ENCODE measurements around the gene KRT24. TPM values are rescaled to one million over a fixed set of nuclear protein-coding genes. Genes with fewer than 3 reads are reported as not detected.

KRT24 gene
- total RNA-seq, 4 donors from 2014 or later: 0.64 to 13.5 (median 4.9) TPM; not detected in 1

- in situ Hi-C loops (cut with MboI; ENCODE audit: low pct_ligation_motif_present in 1 of 4, low pct_unique_long_range_greater_than_20kb in 1 of 4, low sequenced_read_pairs in 3 of 4) (no loop called here), intact Hi-C loops (cut with DNase I; ENCODE audit: low total_unique reads) (no loop called here)
- Histone ChIP-seq H3K27me3 (peaks cover 30% of the 10 kb centered on the region), H3K9me3 (no peaks in the 10 kb centered on the region), H3K4me3 (no peak overlapping the region), H3K36me3 (no peaks in the 10 kb centered on the region), H3K27ac (no peak overlapping the region), H3K4me1 (peaks cover 0 to 14% (median 0%) of the 10 kb centered on the region in 4 donors)
- WGBS, 2 donors (ENCODE audit: low coverage in 1 of 2): 56 to 74% methylated on average over 6 of the region's 6 CpGs
- TF ChIP-seq CTCF (IDR thresholded peaks at IDR 0.05): no peak
- no peak for TF ChIP-seq POLR2AphosphoS5 (IDR thresholded peaks at IDR 0.05)
- no peak for TF ChIP-seq POLR2A (IDR thresholded peaks at IDR 0.05)
- no peak for TF ChIP-seq EP300 (IDR thresholded peaks at IDR 0.05; ENCODE audit: low read depth)
- DNase-seq: no peak
These were observed 7.6 kb downstream of the KRT24 start for GRCh38 chr17:40695874-40696472.

DNA sequence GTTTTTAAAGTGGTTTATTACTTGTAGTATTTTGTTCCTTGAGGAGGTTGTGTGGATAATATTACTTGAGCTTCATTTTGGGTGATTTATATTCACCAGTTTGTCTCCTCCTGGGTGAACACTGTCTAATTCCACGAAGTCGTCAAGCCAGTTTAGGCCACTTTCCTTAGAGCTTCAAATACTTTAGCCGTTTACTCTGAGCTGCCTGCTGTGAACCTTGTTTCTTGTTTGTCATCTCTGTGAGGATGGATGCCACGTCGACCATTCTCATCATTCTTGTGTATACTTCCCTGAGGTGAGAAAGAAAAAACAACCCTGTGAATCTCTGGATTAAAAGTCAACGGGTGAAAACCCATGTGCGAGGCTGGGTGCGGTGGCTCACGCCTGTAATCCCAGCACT is 9.0 kb downstream of the KRT24 start:
- 69 to 76% methylated on average over 9 of the region's 9 CpGs for WGBS, 2 donors (ENCODE audit: low coverage in 1 of 2)
- no peak overlapping the region for H3K27ac ChIP-seq
- TF ChIP-seq POLR2A (IDR thresholded peaks at IDR 0.05) (no peak), EP300 (IDR thresholded peaks at IDR 0.05; ENCODE audit: low read depth) (no peak), POLR2AphosphoS5 (IDR thresholded peaks at IDR 0.05) (no peak), CTCF (IDR thresholded peaks at IDR 0.05) (no peak)
- in situ Hi-C loops (cut with MboI; ENCODE audit: low pct_ligation_motif_present in 1 of 4, low pct_unique_long_range_greater_than_20kb in 1 of 4, low sequenced_read_pairs in 3 of 4): no loop called here
- H3K36me3 ChIP-seq: no peaks in the 10 kb centered on the region
- no peak overlapping the region for H3K4me3 ChIP-seq
- no peak for DNase-seq
- H3K9me3 ChIP-seq: no peaks in the 10 kb centered on the region
- intact Hi-C loops (cut with DNase I; ENCODE audit: low total_unique reads): no loop called here
- peaks cover 0 to 14% (median 0%) of the 10 kb centered on the region in 4 donors for H3K4me1 ChIP-seq
- H3K27me3 ChIP-seq: peaks cover 32% of the 10 kb centered on the region

GRCh38 chr17:40687106-40687505 is 16.4 kb downstream of the KRT24 start:
- H3K27me3 ChIP-seq: peaks cover 9% of the 10 kb centered on the region
- in situ Hi-C loops (cut with MboI; ENCODE audit: low pct_ligation_motif_present in 1 of 4, low pct_unique_long_range_greater_than_20kb in 1 of 4, low sequenced_read_pairs in 3 of 4) (no loop called here), intact Hi-C loops (cut with DNase I; ENCODE audit: low total_unique reads) (no loop called here)
- no peak overlapping the region for H3K27ac ChIP-seq
- H3K4me1 ChIP-seq: no peaks in the 10 kb centered on the region
- no peaks in the 10 kb centered on the region for H3K9me3 ChIP-seq
- no peak overlapping the region for H3K4me3 ChIP-seq
- DNase-seq: no peak
- no peak for TF ChIP-seq EP300 (IDR thresholded peaks at IDR 0.05; ENCODE audit: low read depth)
- TF ChIP-seq CTCF (IDR thresholded peaks at IDR 0.05): no peak
- TF ChIP-seq POLR2A (IDR thresholded peaks at IDR 0.05): no peak
- TF ChIP-seq POLR2AphosphoS5 (IDR thresholded peaks at IDR 0.05): no peak
- no peaks in the 10 kb centered on the region for H3K36me3 ChIP-seq
- WGBS, 2 donors (ENCODE audit: low coverage in 1 of 2): 60 to 78% methylated on average over 1 to 5 of the region's 5 CpGs

GRCh38 chr17:40686192-40686591 is 17.4 kb downstream of the KRT24 start:
- in situ Hi-C loops (cut with MboI; ENCODE audit: low pct_ligation_motif_present in 1 of 4, low pct_unique_long_range_greater_than_20kb in 1 of 4, low sequenced_read_pairs in 3 of 4): no loop called here
- WGBS, 2 donors (ENCODE audit: low coverage in 1 of 2): 63 to 82% methylated on average over 2 to 4 of the region's 4 CpGs
- intact Hi-C loops (cut with DNase I; ENCODE audit: low total_unique reads): no loop called here
- peaks cover 3% of the 10 kb centered on the region for H3K27me3 ChIP-seq
- H3K4me3 ChIP-seq: no peak overlapping the region
- H3K27ac ChIP-seq: no peak overlapping the region
- no peaks in the 10 kb centered on the region for H3K36me3 ChIP-seq
- no peak for DNase-seq
- H3K4me1 ChIP-seq: no peaks in the 10 kb centered on the region
- no peaks in the 10 kb centered on the region for H3K9me3 ChIP-seq
- TF ChIP-seq EP300 (IDR thresholded peaks at IDR 0.05; ENCODE audit: low read depth): no peak

DNA sequence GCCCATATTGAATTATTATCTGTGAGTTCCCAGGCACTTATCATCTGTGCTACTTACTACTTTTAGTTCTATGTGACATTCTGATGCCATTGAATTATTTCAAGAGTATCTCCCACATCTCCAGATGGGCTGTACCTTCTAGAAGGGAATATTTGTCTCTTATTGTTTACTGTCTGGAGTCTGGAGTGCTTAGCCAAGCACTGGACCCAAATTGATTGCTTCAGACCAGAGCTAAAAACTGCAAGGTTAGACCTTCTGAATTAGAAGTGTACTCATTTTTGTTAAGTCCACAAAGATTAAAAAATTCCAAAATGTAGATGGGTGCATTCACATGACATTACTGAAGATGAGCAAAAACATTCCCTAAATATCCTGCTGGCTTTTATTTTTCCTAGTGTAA is 22.6 kb downstream of the KRT24 start:
- in situ Hi-C loops (cut with MboI; ENCODE audit: low pct_ligation_motif_present in 1 of 4, low pct_unique_long_range_greater_than_20kb in 1 of 4, low sequenced_read_pairs in 3 of 4): no loop called here
- Histone ChIP-seq H3K4me3 (no peak overlapping the region), H3K4me1 (no peaks in the 10 kb centered on the region), H3K27ac (no peak overlapping the region), H3K36me3 (no peaks in the 10 kb centered on the region), H3K27me3 (peaks cover 51% of the 10 kb centered on the region), H3K9me3 (no peaks in the 10 kb centered on the region)
- intact Hi-C loops (cut with DNase I; ENCODE audit: low total_unique reads): no loop called here
- TF ChIP-seq CTCF (IDR thresholded peaks at IDR 0.05) (no peak), POLR2A (IDR thresholded peaks at IDR 0.05) (no peak), POLR2AphosphoS5 (IDR thresholded peaks at IDR 0.05) (no peak), EP300 (IDR thresholded peaks at IDR 0.05; ENCODE audit: low read depth) (no peak)
- DNase-seq: no peak

All from transverse colon (tissue), 4 donors.